HCT116 (cell line): ENCODE measurements around the gene IL6R.

Experiments
- CEBPB ChIP-seq: IDR thresholded peaks from 2 replicates; pipeline ENCODE4 v1.6.1; 2012; ENCODE audit warnings: low read depth
- ELF1 ChIP-seq: IDR thresholded peaks from 2 replicates; pipeline ENCODE4 v1.6.1; 2012; ENCODE audit warnings: low read depth, borderline replicate concordance
- EZH2 ChIP-seq: fragments of 200-600 bp; sonication (generic); IDR thresholded peaks from 2 replicates; pipeline ENCODE4 v1.6.1; 2017; ENCODE audit warnings: antibody characterized with exemption, mixed run types
- EZH2phosphoT487 ChIP-seq: fragments of 200-600 bp; IDR thresholded peaks from 2 replicates; pipeline ENCODE4 v1.6.1; 2018; ENCODE audit warnings: antibody characterized with exemption, borderline replicate concordance
- JUND ChIP-seq: IDR thresholded peaks from 2 replicates; pipeline ENCODE4 v1.6.1; 2012
- POLR2A ChIP-seq: IDR thresholded peaks from 2 replicates; pipeline ENCODE4 v1.7.0; 2011; ENCODE audit warnings: borderline replicate concordance; ENCODE audit not compliant: insufficient read depth, insufficient read length; ENCODE audit errors: extremely low read depth
- POLR2AphosphoS5 ChIP-seq: IDR thresholded peaks from 2 replicates; pipeline ENCODE4 v1.6.1; 2011; ENCODE audit warnings: mild to moderate bottlenecking, low read depth, low read length, moderate library complexity
- ZFX ChIP-seq: fragments of 450-650 bp; IDR thresholded peaks from 2 replicates; pipeline ENCODE4 v1.6.1; 2017
- TF ChIP-seq, protein P1 (sequence below), 3 experiments: fragments of 200-600 bp in 1 of 3; sonication (generic) in 1 of 3; IDR thresholded peaks in 2 of 3; conservative IDR thresholded peaks in 1 of 3; 2 replicates each; pipeline ENCODE4 v1.5.1; 2012 to 2017; ENCODE audit warnings: low read depth in 2 of 3, low read length in 2 of 3, antibody characterized with exemption in 1 of 3, borderline replicate concordance in 1 of 3, control low read depth in 1 of 3, mild to moderate bottlenecking in 1 of 3, mixed read lengths in 1 of 3, mixed run types in 1 of 3, moderate library complexity in 1 of 3; ENCODE audit not compliant: insufficient read depth in 1 of 3
- TF ChIP-seq, protein P2 (sequence below): IDR thresholded peaks from 2 replicates; pipeline ENCODE4 v1.6.1; 2011; ENCODE audit warnings: mild to moderate bottlenecking, low read length, moderate library complexity; ENCODE audit not compliant: insufficient replicate concordance; ENCODE audit errors: extremely low read depth
- TF ChIP-seq, protein P3 (sequence below): IDR thresholded peaks from 2 replicates; pipeline ENCODE4 v1.6.1; 2012

DNA sequence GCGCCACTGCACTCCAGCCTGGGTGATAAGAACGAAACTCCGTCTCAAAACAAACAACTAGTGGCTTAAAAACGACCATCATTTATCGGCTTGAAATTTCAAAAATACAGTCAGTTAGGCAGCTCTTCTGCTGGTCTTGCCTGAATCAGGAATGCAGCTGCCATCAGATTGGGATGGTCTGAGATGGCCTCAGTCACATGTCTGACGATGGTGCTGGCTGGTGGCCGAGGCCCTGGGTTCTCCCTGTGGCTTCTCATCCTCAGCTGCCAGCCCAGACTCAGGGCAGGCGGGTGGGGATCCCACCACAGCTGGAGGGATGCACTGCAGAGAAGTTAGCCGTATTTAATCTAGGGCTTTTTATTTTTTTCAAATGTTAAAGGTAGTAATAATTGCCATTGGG lies 31.3 kb downstream of the IL6R start:
- TF ChIP-seq ELF1 (no peak), POLR2AphosphoS5 (no peak), EZH2phosphoT487 (no peak), EZH2 (no peak), CEBPB (no peak), ZFX (no peak), POLR2A (no peak), JUND (no peak)
- TF ChIP-seq, protein P1, sequence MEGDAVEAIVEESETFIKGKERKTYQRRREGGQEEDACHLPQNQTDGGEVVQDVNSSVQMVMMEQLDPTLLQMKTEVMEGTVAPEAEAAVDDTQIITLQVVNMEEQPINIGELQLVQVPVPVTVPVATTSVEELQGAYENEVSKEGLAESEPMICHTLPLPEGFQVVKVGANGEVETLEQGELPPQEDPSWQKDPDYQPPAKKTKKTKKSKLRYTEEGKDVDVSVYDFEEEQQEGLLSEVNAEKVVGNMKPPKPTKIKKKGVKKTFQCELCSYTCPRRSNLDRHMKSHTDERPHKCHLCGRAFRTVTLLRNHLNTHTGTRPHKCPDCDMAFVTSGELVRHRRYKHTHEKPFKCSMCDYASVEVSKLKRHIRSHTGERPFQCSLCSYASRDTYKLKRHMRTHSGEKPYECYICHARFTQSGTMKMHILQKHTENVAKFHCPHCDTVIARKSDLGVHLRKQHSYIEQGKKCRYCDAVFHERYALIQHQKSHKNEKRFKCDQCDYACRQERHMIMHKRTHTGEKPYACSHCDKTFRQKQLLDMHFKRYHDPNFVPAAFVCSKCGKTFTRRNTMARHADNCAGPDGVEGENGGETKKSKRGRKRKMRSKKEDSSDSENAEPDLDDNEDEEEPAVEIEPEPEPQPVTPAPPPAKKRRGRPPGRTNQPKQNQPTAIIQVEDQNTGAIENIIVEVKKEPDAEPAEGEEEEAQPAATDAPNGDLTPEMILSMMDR (IDR thresholded peaks at IDR 0.05 in 2 of 3, conservative IDR thresholded peaks at IDR 0.05 in 1 of 3; ENCODE audit: borderline replicate concordance in 1 of 3, insufficient read depth in 1 of 3, low read depth in 2 of 3, low read length in 2 of 3), result no peak
- TF ChIP-seq, protein P2, sequence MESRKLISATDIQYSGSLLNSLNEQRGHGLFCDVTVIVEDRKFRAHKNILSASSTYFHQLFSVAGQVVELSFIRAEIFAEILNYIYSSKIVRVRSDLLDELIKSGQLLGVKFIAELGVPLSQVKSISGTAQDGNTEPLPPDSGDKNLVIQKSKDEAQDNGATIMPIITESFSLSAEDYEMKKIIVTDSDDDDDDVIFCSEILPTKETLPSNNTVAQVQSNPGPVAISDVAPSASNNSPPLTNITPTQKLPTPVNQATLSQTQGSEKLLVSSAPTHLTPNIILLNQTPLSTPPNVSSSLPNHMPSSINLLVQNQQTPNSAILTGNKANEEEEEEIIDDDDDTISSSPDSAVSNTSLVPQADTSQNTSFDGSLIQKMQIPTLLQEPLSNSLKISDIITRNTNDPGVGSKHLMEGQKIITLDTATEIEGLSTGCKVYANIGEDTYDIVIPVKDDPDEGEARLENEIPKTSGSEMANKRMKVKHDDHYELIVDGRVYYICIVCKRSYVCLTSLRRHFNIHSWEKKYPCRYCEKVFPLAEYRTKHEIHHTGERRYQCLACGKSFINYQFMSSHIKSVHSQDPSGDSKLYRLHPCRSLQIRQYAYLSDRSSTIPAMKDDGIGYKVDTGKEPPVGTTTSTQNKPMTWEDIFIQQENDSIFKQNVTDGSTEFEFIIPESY, result no peak
- TF ChIP-seq, protein P3, sequence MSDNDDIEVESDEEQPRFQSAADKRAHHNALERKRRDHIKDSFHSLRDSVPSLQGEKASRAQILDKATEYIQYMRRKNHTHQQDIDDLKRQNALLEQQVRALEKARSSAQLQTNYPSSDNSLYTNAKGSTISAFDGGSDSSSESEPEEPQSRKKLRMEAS, result no peak
